Kidney capillary endothelial cell (primary cell): ENCODE measurements around the gene SPATA16.
"Not testable (repeated sequence)": the region's sequence is repeated elsewhere in the genome, so short reads cannot be mapped to it uniquely, and the experiment has no call there.

Experiments
- DNase-seq: peaks from one replicate; pipeline ENCODE4 v3.0.0-alpha.2; 2018; ENCODE audit warnings: low spot score

The SPATA16 gene, protein sequence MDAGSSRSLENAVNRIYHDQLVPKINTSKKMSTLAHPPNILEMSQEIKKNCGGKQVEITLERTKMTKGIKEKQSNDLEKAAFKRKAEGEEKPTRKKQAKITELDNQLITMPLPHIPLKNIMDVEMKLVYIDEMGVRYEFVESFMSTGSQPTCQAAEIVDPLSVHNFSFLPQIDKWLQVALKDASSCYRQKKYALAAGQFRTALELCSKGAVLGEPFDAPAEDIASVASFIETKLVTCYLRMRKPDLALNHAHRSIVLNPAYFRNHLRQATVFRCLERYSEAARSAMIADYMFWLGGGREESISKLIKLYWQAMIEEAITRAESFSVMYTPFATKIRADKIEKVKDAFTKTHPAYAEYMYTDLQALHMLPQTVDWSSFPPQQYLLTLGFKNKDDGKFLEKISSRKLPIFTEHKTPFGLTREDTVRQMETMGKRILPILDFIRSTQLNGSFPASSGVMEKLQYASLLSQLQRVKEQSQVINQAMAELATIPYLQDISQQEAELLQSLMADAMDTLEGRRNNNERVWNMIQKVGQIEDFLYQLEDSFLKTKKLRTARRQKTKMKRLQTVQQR

DNA sequence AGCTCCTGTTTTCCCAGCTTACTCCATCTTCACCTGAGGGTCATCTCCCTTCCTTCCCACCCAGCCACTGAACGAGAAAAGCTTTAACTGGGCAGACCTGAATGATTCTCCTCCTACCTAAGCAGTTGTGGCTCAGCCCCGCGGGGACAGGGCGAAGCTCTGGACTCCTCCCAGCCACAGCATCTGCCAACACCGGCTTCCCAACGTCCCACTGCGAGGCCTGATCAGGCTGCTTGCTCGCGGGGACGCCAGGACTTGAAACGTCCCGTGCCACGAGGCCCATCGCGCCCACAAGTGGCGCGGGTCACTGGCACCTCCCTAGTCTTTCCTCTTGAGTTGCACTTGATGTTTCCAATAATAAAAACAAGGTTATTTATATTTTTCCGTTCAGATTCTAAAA, at the start of gene SPATA16:
SPATA16 (minus strand) TSS at position 250 of the 400 bp plus-strand sequence. CDS start 23,504 bp downstream, outside the sequence.
- DNase-seq, result no peak

DNA sequence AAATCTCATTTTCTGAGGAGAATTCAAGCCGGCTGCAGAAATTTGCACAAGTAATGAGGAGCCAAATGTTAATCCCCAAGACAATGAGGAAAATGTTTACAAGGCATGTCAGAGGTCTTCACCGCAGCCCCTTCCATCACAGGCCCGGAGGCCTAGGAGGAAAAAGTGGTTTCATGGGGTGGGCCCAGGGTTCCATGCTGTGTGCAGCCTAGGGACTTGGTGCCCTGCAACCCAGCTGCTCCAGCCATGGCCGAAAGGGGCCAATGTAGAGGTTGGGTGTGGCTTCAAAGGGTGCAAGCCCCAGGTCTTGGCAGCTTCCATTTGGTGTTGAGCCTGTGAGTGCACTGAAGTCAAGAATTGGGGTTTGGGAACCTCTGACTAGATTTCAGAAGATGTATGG, 42.0 kb upstream of the SPATA16 start:
- DNase-seq, result not testable (repeated sequence)

DNA sequence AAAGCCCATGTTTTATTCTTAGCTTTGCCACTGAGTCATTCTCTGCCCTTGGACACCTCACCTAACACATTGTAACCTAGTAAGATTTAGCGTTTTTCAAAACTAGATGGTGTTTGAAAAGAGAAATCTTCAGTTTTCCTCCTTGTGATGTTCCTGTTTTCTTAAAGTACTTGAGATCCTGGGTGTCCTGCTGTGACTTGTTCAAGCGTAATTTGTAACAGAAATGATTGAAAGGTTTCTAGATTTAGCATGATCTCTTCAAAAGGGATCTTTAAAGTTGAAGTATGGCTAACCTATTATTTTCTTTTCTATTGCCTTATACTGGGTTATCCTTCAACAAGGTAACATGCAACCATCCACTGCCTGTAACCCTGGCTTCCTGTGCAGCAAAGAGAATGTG, 32.6 kb upstream of the SPATA16 start:
- no peak for DNase-seq

DNA sequence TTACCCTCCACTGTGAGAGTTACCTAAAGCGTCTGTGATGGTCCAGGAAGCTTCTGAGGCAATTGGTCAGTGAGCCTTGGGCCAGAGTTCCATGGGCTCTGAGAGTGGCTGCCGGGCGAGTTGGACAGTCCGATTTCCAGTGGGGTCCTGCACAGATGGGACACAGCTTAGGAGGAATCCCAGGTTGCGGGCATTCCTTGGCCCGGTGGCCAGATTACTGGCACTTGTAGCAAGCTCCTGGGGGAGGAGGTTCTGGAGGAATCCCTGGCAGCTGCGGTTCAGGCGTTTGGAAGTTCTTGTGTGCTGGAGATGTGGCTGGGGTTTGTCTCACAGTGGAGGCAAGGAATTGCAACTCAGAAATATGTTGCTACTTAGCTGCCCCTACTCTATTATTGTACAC, 18.1 kb upstream of the SPATA16 start:
- not testable (repeated sequence) for DNase-seq

DNA sequence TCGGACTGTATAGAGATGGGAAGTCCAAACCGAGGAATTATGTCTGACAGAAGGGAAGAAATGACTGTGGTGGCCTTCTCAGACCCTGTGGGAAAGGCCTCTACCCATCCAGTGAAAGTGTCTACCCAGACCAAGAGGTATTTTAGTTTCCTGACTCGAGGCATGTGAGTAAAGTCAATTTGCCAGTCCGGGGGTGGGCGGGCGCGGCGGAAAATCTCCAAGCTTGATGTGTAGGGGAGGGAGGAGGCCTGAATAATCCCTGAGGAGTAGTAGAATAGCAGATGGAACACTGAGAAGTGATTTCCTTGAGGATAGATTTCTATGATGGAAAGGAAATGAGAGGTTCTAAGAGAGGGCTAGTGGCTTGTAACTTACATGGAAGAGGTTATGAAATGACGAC, 15.5 kb upstream of the SPATA16 start:
- not testable (repeated sequence) for DNase-seq

DNA sequence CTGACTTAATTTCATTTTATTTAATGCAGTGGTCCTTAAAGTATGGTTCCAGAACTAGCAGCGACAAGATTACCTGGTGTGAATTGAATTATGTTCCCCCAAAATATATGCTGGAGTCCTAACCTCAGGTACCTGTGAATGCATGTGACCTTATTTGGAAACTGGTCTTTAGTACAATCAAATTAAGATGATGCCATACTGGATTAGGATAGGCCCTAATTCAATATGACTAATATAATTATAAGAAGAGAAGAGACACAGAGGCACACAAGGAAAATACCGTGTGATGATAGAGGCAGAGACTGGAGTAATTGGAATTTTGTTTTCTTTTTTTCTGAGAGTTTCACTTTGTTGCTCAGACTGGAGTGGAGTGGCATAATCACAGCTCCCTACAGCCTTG, 12.6 kb upstream of the SPATA16 start:
- no peak for DNase-seq

DNA sequence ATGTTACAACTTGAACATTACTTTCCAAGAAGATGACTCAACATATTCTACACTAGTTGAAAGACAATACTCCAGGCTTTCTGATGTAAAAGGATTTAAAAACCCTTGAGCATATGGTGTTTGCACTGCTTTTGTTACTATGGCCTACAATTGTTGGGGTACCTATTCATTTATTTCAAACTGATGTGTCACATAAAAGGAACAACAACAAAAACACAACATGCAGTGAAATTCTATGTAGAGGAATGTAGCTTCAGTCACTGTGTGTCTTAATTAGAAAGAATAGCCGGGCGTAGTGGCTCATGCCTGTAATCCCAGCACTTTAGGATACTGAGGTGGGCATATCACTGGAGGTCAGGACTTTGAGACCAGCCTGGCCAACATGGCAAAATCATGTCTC, 1.6 kb downstream of the SPATA16 start:
- DNase-seq, result no peak

DNA sequence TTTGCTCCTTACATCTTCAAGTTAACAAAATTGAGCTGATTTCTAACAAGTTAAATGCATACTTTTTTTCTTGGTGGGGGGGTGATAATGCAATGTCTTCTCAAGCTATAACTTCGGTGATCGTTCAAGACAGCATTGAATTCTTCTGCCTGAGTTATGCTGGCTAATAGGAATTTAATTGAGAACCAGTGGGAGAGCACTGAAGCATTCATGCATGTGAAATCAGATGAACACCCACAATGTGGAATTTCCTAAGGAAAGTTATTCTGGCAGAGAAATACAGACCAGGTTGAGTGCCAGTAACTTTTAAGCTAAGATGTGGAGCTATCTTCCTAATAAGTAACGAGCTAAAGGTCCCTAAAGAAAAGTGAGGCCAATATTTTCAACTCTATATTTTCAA, 3.0 kb downstream of the SPATA16 start:
- no peak for DNase-seq

DNA sequence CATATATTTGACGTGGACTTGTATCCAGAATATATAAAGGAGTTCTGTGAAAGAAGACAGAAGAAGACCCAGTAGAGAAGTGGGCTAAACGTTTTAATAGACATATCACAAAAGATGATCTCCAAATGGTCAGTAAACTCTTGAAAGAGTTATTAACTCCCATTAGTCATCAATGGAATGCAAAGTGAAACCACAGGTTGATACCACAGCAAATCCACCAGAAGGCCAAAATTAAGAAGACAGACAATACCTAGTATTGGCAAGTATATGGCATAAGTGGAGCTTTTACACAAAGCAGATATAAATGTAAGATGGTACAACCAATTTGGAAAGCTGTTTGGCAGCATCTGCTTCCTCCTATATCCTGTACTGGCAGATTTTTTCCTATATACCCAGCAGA, 6.0 kb downstream of the SPATA16 start:
- DNase-seq, result no peak

DNA sequence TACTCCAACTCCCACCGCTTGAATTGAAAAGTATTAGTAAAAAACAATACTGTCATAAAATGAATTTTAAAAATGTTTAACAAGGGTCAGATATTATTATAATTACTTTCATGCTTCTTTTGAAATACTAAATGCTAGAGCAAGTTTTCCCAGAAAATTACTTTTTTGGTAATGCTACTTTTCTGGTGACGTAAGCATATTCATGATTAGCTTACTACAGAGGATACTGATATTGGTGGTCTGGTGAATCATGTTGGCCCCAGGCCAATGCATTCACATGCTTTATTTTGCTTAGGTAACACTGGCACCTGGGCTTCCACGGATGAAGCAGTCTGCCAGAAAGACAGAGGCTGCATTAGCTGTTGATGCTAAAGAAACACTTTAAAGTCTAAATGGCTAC, 12.4 kb downstream of the SPATA16 start:
- DNase-seq, result no peak

DNA sequence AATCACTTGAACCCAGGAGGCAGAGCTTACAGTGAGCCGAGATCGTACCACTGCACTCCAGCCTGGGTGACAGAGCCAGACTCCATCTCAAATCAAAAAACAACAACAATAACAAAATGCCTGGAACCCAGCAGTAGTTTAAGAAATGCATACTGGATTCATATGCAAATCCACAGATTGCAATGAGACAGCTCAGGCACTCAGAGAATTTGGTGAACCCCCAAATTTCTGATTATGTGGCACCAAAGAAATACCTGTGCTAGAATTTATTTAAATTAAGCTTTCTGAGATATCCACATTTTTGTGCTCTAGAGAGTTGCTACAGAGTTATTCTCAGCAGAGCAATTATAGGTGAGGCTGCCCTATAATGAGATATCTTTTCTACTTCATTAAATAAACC, 29.7 kb downstream of the SPATA16 start:
- no peak for DNase-seq

DNA sequence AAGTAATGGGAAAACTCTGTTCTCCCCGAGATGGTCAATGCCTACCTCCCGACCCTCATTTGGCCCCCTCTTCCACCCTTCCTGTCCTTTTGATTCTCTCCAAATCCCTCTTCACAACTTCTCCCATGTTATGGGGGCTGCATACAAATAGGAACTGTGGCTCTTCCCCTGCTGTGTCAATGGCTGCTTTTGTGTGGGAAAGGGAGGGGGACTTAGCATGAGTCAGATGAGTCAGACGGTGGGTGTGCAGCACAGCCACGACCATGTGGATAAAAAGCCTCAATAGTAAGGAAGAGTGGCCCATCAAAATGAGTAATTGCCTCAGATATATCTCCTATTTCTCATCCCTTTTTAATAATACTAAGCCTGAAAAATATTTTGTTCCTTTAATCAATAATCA, 31.9 kb downstream of the SPATA16 start:
- no peak for DNase-seq

DNA sequence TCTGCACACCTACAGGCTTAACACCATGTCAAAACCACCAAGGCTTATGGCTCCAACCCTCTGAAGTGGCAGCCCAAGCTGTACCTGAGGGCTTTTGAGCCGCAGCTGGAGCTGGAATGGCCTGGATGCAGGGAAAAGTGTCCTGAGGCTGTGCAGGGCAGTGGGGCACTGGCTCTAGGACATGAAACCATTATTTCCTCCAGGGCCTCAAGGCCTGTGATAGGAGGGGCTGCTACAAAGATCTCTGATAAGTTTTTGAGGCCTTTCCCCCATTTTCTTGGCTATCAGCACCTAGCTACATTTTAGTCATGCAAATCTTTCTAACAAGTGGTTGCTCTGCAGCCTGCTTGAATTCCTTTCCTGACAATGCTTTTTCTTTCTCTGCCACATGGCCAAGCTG, 37.6 kb downstream of the SPATA16 start:
- no peak for DNase-seq

DNA sequence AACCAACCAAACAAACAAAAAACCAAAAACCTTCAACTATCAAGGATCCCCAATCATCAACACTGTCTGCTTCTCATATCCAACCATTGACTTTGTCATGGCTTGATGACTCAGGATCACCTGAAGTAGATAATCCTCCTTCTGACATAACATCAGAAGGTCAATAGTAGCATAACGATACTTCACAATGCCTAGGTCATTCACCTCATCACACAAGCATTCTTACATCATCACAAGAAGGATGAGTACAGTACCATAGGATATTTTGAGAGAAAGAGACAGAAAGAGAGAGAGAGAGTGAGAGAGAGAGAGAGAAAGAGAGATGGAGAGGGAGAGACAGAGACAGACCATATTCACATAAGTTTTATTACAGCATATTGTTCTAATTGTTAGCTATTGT, 42.1 kb downstream of the SPATA16 start:
- no peak for DNase-seq

DNA sequence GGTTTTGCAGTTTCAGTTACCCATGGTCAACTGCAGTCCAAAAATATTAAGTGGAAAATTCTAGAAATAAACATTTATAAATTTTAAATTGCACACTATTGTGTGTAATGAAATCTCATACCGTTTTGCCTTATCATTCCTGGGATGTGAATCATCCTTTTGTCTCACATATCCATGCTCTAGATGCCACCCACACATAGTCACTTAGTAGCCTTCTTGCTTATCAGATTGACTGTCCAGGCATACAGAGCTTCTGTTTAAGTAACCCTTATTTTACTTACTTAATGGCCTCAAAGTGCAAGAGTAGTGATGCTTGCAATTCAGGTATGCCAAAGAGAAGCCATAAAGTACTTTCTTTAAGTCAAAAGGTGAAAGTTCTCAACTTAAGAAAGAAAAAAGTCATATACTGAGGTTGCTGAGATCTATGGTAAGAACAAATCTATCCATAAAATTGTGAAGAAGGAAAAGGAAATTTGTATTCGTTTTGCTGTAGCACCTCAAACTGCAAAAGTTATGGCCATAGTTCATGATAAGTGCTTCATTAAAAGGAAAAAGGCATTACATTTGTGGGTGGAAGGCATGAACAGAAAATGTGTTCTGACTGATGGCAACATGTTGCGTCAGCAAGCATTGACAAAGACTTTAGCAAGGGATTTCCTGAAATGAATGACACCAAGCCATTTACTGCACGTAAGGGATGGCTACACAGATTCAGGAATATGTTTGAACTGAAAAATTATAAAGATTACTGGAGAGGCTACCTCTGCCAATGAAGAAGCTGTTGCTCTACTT, 43.8 kb downstream of the SPATA16 start:
- no peak for DNase-seq

DNA sequence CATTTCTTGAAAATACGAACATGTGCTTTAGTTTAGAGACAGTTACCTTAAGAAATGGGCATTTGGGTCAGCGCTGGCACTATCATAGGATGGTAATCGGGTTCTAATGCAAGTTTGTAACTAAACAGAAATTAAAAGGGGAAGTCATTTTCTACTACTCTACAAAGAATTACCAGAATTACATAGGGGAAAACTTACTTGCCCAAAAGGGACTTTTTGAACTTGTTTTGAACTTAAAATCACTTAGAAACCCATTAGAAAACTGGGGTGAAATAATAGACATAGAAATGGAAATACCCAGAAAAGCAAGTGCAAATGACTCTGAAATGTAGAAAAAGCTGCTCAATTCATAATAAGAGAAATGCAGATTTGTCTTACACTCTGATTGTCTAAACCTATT, 44.9 kb downstream of the SPATA16 start:
- DNase-seq, result no peak

DNA sequence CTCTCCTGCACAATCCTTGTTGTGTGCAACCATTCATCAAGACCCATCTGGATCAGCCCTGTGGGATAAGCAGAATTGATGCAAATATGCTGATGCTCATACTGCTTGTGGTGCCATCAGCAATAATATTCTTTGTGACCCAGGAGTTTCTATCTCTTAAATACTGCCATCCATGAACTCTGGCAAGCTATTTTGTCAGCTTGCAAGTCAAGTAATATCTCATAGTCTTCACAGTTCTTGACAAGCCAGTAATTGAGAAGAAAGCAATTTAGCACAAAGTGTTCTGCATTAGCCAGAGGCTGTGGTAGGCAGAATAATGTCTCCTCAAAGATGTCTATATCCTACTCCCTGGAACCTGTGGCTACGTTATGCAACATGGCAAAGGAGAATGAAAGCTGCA, 49.0 kb downstream of the SPATA16 start:
- DNase-seq, result no peak

DNA sequence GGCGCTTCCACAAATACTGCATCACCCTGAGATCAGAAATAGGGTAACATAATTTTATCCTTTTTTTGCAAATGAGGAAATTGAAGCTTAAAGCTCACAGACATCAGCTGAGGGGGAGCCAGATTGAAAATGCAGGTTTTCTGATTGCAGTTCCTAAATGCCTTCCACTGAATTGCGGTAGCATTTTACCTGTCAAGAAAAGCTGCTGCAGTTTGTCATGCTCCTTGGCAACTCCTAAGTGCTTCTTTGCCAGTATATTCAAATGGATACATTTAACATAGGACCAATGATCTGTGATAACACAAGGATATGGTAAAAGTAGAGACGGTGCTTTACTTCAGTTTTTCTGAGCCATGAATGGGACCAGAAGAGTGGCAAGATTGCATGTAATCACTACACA, 50.5 kb downstream of the SPATA16 start:
- DNase-seq, result no peak

DNA sequence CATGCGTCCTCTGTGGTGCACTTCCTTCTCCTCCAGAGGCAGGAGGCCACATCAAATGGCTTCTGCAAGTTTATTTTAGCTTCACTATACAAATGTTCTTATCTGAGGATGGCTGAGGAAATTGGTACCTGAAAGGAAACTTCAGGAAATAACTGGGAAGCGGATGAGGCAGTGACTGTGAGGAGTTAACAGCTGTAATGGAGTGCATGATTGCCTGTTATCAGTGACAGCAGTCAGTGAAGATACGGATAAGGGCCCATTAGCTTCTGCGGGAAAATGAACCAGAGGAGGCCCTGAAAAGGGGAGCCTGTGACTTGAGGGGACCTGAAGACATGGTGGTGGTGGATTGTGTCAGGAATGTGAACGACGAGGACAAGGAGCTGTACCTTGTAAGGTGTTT, 51.8 kb downstream of the SPATA16 start:
- no peak for DNase-seq

DNA sequence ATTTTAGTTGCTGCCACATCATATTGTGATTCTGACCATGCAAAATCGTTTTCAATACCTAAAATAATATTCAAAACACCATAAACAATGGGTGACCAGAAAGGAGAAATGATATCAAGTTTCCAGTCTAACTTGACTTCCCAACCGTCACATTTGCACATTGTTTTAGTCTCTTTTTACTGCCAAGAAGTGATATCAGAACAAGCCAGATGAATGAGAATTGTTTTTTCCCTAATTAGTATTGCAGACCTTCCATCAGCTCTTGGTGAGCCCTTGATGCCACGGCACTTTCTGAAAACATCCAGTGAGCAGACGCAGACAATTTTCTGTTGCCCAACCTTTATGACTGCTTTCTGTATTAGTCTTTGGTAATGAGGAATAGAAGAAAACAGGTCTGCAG, 62.5 kb downstream of the SPATA16 start:
- no peak for DNase-seq

DNA sequence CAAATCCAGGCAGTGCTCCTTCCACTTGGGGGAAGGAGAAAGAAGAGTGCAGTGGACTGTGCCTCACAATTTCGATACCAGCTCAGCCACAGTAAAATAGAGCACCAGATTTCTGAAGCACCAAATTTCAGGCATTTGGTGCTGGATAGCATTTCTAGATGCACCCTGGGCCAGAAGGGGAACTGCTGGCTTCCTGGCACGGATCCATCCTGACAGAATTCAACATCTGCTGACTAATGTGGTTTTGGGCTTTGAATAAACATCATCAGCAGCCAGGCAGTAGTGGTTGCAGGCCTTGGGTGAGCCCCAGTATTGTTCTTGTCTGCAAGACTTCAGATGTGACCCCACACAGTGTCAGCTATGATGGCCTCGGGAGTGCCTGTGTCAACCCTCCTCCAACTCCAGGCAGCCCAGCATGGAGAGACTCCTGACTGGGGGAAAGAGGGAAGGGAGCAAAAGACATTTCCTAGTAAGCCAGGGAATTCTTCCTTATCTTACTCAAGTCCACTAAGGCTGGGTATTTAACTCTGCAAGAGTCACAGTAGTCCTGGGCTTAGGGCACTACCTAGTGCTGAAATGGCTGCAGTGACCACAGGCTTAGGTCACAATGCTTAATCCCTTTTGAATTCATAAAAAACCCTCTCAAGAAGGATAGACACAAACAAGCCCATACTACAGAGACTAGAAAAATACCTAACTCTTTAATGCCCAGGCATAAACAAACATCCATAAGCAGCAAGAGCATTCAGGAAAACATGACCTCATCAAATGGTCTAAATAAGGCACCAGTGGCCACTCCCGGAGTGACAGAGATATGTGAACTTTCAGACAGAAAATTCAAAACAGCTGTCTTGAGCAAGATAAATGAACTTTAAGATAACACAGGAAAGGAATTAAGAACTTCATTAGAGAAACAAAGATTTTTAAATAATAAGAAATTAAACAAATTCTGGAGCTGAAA, 74.7 kb downstream of the SPATA16 start:
- no peak for DNase-seq

DNA sequence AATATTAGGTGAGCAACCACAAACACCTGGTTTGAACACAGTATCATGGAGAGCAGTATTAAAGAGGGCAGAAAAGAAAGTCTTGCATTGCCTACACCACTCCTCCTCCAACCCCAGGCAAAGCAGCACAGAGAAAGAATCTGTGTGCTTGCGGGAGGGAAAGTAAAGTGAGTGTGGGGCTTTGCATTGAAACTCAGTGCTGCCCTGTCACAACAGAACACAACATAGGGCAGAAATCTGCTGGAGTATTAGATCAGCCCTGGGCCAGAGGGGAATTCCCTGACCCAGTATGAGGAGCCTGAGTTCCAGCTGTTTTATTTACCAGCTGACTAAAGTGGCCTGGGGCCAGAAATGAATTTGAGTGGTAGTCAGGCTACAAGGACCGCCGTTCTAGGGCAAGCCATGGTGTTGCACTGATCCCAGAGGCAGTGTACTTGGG, 75.5 kb downstream of the SPATA16 start:
- no peak for DNase-seq
